Stimulated activated CD8-positive, alpha-beta memory T cell treated with anti-CD3 and anti-CD28 coated beads, Interleukin-4, amount 100 ng/mL, for 48 hours (primary cell): ENCODE data around the gene MRC1.

ENCODE experiments used
- DNase-seq: peaks from one replicate; pipeline ENCODE4 v3.0.0-alpha.2; 2020

The MRC1 gene

DNA sequence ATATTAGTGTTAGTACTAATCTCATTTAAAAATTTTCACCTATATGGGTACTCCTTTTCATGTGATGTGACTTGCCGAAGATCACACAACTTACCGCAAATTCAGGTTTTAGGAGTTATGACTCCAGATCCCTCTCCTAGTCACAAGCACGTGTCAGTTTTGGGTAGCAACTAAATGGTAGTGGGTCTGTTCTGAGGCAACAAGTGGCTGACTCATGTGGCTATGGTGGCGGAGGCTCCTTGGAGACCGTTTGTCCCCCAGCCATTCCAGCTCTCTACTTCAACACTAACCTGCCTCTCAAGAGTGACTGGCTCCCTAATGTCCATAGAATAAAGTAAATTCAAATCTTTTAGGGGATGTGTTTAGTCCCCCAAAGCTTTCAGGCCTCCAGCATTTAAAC is 39.5 kb downstream of the MRC1 start:
- no peak for DNase-seq

DNA sequence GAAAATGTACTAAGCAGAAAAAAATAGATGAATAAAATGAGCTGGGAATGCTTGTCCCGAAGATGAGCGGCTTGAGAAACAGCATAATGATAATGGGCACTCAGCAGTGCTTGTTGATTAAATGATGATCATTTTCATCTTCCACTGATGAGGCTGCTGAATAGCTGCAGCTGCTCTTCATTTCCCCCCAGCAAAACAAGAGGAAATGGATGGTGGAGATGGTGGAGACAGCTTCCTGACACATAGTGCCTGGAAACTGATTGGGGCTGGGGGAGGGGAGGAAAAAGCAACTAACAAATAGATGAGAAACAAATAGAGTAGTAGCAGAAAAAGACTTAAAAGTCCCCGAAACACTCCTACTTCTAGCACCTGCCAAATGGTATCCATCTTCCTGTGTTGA is 41.4 kb downstream of the MRC1 start:
- no peak for DNase-seq

DNA sequence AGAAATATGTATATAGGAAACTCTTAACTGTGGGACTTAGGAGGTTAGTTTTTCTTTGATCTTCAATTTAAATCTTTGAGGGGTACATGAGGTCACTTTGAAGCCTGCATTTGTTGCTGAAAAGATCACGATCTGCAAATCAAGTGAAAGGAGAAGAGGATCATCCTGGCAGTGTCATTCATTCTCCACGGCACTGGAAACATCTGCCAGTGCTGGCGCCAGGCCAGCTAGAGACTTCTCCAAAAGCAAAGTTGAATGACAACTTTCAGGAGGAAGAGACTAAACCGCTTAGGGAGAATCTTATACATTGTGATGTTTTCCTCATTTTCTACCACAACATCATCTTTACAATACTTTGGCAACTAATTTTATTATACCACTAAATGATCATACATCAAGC is 42.5 kb downstream of the MRC1 start:
- DNase-seq, result no peak

- no peak for DNase-seq
These were observed 45.0 kb downstream of the MRC1 start for GRCh38 chr10:17854044-17854652.

- DNase-seq, result no peak
These were observed 47.9 kb downstream of the MRC1 start for GRCh38 chr10:17857040-17857439.

- DNase-seq, result no peak
These were observed 50.5 kb downstream of the MRC1 start for GRCh38 chr10:17859492-17860156.

DNA sequence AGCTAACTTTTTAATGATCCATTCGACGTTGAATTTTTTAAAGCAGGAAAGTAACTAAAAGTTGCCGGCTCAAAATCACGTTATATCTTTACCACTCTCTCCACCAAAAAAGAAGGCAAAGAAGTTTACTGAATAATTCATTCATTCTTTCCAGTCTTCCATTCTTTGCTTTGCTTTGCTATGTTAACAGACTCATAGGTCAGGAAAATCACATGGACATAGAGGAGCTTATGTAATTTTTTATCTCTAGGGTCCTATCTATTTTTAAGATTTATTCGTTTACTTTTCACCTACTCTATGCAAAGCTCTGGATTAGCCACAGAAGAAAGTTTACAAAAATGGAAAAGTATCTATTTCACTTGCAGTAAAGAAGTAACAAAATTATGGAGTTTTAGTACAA is 52.6 kb downstream of the MRC1 start:
- no peak for DNase-seq

DNA sequence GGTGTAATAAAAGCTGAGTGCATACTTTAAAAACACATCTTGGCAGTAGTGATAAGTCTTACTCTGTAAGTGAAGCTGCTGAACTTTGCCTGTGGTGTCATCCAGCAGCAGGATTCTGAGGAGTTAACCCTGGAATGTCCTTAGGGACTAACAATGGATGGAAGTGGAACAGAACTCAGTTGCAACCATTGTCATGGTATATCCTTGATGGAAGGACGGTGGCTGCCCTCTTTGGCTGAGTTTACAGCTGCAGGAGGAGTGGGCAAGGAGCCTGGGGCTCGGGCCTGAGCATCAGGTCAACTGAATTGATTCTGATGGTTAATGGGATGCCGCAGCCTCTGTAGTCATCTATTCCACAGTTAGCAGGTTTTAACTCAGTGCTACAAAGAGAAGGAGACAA is 56.2 kb downstream of the MRC1 start:
- DNase-seq, result no peak

DNA sequence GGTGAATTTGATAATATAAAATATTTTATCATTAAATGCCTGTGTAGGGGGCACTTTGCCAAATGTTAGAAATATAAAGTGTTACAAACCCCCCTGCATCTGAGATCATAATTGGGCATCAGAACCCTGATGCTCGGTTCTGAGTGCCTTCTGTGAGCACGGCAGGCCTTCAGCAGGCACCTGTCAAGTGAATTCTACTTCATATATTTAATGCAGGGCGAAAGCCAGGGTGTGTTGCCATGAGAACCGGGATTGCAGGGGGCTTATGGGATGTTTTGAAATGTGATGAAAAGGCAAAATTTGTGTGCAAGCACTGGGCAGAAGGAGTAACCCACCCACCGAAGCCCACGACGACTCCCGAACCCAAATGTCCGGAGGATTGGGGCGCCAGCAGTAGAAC is 57.2 kb downstream of the MRC1 start:
- DNase-seq, result no peak

DNA sequence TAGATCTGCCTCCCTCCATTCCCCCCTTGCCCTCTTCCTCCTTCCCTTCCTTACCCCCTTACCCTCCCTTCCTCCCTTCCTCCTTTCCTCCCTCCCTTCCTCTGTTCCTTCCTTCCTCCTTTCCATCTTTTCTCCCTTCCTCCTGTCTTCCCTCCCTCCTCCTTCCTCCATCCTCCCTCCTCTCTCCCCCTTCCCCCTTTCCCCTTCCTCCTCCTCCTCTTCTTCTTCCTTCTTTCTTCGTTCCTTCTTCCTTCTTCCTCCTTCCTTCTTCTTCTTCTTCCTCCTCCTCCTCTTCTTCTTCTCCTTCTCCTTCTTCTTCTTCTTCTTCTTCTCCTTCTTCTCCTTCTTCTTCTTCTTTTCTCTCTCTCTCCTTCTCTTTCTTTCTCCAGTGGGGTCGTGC is 57.9 kb downstream of the MRC1 start:
- DNase-seq, result no peak

GRCh38 chr10:17871036-17871435 is 61.9 kb downstream of the MRC1 start:
- DNase-seq, result no peak

GRCh38 chr10:17872191-17873091 is 63.3 kb downstream of the MRC1 start:
- no peak for DNase-seq

DNA sequence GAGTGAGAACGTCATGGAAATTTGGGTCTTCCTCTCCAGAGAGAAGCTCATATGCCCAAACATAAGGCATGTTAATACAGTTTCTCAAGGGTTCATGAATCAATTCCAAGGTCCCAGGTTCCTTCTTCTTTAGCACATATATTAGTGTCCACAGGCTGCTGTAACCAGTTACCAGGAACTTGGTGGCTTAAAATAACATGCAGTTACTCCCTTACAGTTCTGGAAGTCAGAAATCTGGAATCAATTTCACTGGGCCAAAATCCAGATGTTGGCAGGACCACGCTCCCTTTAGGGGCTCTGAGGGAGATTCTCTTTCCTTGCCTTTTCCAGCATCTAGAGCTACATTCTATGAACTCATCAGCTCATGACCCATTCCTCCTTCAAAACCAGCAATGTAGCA is 64.8 kb downstream of the MRC1 start:
- no peak for DNase-seq

DNA sequence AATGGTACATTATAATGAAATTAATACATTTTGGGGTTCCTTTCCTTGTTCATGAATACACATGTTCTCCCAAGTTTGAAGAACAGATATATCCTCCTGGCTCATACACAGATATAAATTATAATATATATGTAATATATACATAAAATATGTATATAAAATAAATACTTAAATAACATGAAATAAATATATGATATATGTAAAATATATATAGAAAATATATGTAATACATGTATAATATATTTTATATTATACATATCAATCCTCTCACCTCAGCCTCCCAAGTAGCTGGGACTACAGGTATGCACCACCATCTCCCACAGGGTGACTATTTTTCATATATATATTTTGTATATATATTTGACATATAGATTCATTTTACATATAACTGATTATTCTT is 68.0 kb downstream of the MRC1 start:
- DNase-seq, result no peak

- no peak for DNase-seq
These were observed 69.7 kb downstream of the MRC1 start for GRCh38 chr10:17878896-17879295.

DNA sequence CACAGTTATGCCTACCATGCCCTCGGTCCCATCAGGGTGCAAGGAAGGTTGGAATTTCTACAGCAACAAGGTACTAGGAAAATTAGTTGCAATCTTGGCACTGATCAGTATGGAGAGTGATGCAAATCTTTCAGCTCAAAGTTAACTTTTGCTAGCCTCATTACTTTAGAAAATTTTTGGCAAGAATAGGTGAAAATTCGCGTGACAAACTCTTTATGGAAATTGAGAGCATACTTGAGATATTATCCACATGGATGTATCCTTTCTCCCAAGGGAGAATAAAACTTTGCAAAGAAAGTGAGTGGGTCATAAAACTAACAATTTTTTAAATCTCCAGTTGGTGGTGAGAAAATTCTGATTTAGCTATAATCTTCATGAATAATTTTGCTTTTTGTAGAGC is 71.5 kb downstream of the MRC1 start:
- no peak for DNase-seq

GRCh38 chr10:17882557-17882956 is 73.4 kb downstream of the MRC1 start:
- no peak for DNase-seq

DNA sequence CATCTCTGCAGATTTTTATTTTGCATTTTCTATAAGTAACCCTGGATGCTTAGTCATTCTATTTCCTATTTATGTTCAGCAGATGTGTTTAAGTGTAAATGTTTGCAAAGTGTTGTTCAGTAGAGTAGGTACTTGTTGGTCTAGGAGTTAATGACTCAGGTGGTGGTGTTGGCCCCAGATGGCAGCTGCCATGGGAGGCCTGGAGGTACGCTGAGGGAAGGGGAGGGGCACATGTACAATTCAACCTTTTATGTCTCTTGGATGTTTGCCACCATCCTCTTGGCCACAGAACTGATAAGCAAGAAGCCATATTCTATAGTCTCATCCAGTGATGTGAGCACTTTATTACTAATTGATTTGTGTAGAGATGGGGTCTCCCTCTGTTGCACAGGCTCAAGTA is 74.5 kb downstream of the MRC1 start:
- DNase-seq, result no peak

GRCh38 chr10:17888189-17888588 is 79.0 kb downstream of the MRC1 start:
- no peak for DNase-seq

GRCh38 chr10:17891435-17891834 is 82.3 kb downstream of the MRC1 start:
- no peak for DNase-seq

DNA sequence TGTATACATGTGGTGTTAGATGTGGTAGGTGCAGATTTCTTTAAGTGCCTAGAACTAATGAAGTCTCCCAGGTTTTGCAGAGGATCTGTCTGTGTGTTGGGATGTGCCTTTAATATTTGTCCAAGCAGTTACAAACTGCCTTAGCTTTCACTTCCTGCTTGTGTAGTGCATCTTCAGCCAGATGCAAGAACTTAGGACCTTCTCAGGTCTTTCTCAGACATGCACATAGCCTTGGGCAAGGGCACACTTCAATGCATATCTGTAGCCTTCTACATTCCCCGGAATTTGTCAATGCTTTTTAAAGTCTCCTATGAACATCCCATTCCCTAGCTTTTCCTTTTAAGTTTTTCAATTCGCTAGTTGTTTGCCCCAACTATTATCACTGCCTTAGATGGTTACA is 95.4 kb downstream of the MRC1 start:
- DNase-seq, result no peak

DNA sequence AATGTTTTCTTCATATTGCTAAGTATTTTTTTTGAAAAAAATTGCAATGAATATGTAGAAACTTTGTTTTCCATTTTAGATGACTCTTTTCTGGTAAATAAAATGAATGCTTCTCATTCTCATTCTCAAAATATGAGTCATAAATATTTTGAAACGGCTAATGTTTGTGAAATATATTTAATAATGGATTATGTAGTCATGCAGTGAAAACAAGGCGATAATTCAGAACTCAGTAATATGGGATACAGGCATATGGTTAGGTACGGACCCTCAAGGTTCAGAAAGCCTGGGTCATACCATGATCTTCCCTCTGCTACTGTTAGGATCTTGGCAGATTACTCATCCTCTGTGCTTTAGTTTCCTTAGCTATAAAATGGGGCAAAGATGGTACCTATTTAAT is 96.3 kb downstream of the MRC1 start:
- no peak for DNase-seq

- DNase-seq, result no peak
These were observed 96.9 kb downstream of the MRC1 start for GRCh38 chr10:17906002-17906401.

- DNase-seq, result no peak
These were observed 98.5 kb downstream of the MRC1 start for GRCh38 chr10:17907641-17908040.
